NCI-H748 (cell line): ENCODE data around the gene NR2C2AP.
"Not testable (repeated sequence)": the region's sequence is repeated elsewhere in the genome, so short reads cannot be mapped to it uniquely, and the experiment has no call there.

Experiments used
- DNase-seq: peaks from one replicate; lab custom pipeline; 2025; ENCODE audit not compliant: unreplicated experiment; lab: John Stamatoyannopoulos, UW

NR2C2AP gene

GRCh38 chr19:19203012-19203856, at the start of gene NR2C2AP:
NR2C2AP (minus strand) TSS chr19:19203414; CDS start chr19:19203060, 354 bp downstream.
- peak; percentile 92 for DNase-seq

GRCh38 chr19:19250196-19250801, 47.1 kb upstream of the NR2C2AP start:
- no peak for DNase-seq

- no peak for DNase-seq
These were observed 37.3 kb upstream of the NR2C2AP start for GRCh38 chr19:19240476-19240875.

- no peak for DNase-seq
These were observed 36.5 kb upstream of the NR2C2AP start for GRCh38 chr19:19239675-19240074.

- DNase-seq: no peak
These were observed 35.1 kb upstream of the NR2C2AP start for GRCh38 chr19:19238126-19238894.

- DNase-seq: no peak
These were observed 33.0 kb upstream of the NR2C2AP start for GRCh38 chr19:19236173-19236572.

GRCh38 chr19:19234220-19234816, 31.1 kb upstream of the NR2C2AP start:
- no peak for DNase-seq

GRCh38 chr19:19232261-19232721, 29.1 kb upstream of the NR2C2AP start:
- DNase-seq: no peak

GRCh38 chr19:19230999-19231398, 27.8 kb upstream of the NR2C2AP start:
- DNase-seq: no peak

GRCh38 chr19:19229701-19230100, 26.5 kb upstream of the NR2C2AP start:
- DNase-seq: no peak

- no peak for DNase-seq
These were observed 24.0 kb upstream of the NR2C2AP start for GRCh38 chr19:19227217-19227616.

GRCh38 chr19:19226663-19227062, 23.4 kb upstream of the NR2C2AP start:
- DNase-seq: no peak

GRCh38 chr19:19226204-19226603, 23.0 kb upstream of the NR2C2AP start:
- no peak for DNase-seq

- DNase-seq: peak; percentile 92
These were observed 21.8 kb upstream of the NR2C2AP start for GRCh38 chr19:19224852-19225494.

GRCh38 chr19:19224150-19224851, 21.1 kb upstream of the NR2C2AP start:
- no peak for DNase-seq

GRCh38 chr19:19223636-19224035, 20.4 kb upstream of the NR2C2AP start:
- DNase-seq: no peak

- no peak for DNase-seq
These were observed 19.8 kb upstream of the NR2C2AP start for GRCh38 chr19:19223060-19223459.

GRCh38 chr19:19221000-19221399, 17.8 kb upstream of the NR2C2AP start:
- DNase-seq: not testable (repeated sequence)

- DNase-seq: no peak
These were observed 15.7 kb upstream of the NR2C2AP start for GRCh38 chr19:19218911-19219310.

- DNase-seq: peak; percentile 61
These were observed 13.9 kb upstream of the NR2C2AP start for GRCh38 chr19:19217099-19217498.
